IPS-18c (cell line): Measurements from ENCODE around the gene ERFL.
A peak's percentile ranks its signal among the peaks of the same experiment; 100 is the strongest.
"Not testable (repeated sequence)": the region's sequence is repeated elsewhere in the genome, so short reads cannot be mapped to it uniquely, and the experiment has no call there.

Experiments
- H3K4me3 ChIP-seq: 2 replicates; pipeline ENCODE4 v1.7.0; 2013; ENCODE audit warnings: low read depth, mild to moderate bottlenecking, low read length, moderate library complexity; ENCODE audit not compliant: insufficient read depth
- H3K9me3 ChIP-seq: one replicate; pipeline ENCODE4 v1.6.1; 2013; ENCODE audit warnings: mild to moderate bottlenecking, low read length, moderate library complexity; ENCODE audit not compliant: control insufficient read depth, insufficient read depth

ERFL gene

GRCh38 chr19:41876847-41877832, 51.1 kb downstream of the ERFL start, which contains the start of gene CD79A:
Gene CD79A, plus strand, starts transcription at chr19:41877279. Its CDS starts 26 bp downstream, at chr19:41877305.
- no peaks in the 10 kb centered on the region for H3K9me3 ChIP-seq
- no peak within 1 kb of the TSS for H3K4me3 ChIP-seq

- not testable (repeated sequence) for H3K4me3 ChIP-seq, H3K9me3 ChIP-seq
These were observed 52.3 kb downstream of the ERFL start for GRCh38 chr19:41875973-41876372.

- H3K9me3 ChIP-seq, result no peaks in the 10 kb centered on the region
- no peak overlapping the region for H3K4me3 ChIP-seq
These were observed 55.2 kb downstream of the ERFL start for GRCh38 chr19:41872775-41873647.

- Histone ChIP-seq H3K4me3 (no peak overlapping the region), H3K9me3 (no peaks in the 10 kb centered on the region)
These were observed 55.9 kb downstream of the ERFL start for GRCh38 chr19:41872384-41872774.

GRCh38 chr19:41871573-41872383, 56.5 kb downstream of the ERFL start:
- Histone ChIP-seq H3K9me3 (no peaks in the 10 kb centered on the region), H3K4me3 (no peak overlapping the region)

GRCh38 chr19:41870401-41870873, 57.8 kb downstream of the ERFL start:
- H3K9me3 ChIP-seq, result no peaks in the 10 kb centered on the region
- no peak overlapping the region for H3K4me3 ChIP-seq

GRCh38 chr19:41869374-41869955, 58.8 kb downstream of the ERFL start:
- peaks cover 2% of the 10 kb centered on the region for H3K9me3 ChIP-seq
- no peak overlapping the region for H3K4me3 ChIP-seq

GRCh38 chr19:41868989-41869300, 59.3 kb downstream of the ERFL start:
- no peak overlapping the region for H3K4me3 ChIP-seq
- H3K9me3 ChIP-seq, result peaks cover 3% of the 10 kb centered on the region

- Histone ChIP-seq H3K9me3 (peaks cover 3% of the 10 kb centered on the region), H3K4me3 (no peak overlapping the region)
These were observed 59.9 kb downstream of the ERFL start for GRCh38 chr19:41868120-41868988.

- Histone ChIP-seq H3K4me3 (no peak overlapping the region), H3K9me3 (peaks cover 3% of the 10 kb centered on the region)
These were observed 62.0 kb downstream of the ERFL start for GRCh38 chr19:41866284-41866683.

GRCh38 chr19:41864374-41864773, 63.9 kb downstream of the ERFL start:
- peak overlapping the region; percentile 9 for H3K4me3 ChIP-seq
- H3K9me3 ChIP-seq, result peaks cover 3% of the 10 kb centered on the region

GRCh38 chr19:41863209-41863931, 64.9 kb downstream of the ERFL start:
- Histone ChIP-seq H3K9me3 (peaks cover 3% of the 10 kb centered on the region), H3K4me3 (no peak overlapping the region)

GRCh38 chr19:41862445-41862986, 65.7 kb downstream of the ERFL start:
- Histone ChIP-seq H3K4me3 (0 out of 2 replicates have a peak overlapping the region, but pooled peaks have one; percentile 96), H3K9me3 (peaks cover 3% of the 10 kb centered on the region)

- Histone ChIP-seq H3K4me3 (peak overlapping the region; percentile 96; the same call in 1 of the 2 replicates), H3K9me3 (peaks cover 3% of the 10 kb centered on the region)
These were observed 66.4 kb downstream of the ERFL start for GRCh38 chr19:41861846-41862245.
